Measurements from ENCODE around the gene LUZP2.

The LUZP2 gene

GRCh38 chr11:24598641-24599040 is 101.8 kb downstream of the LUZP2 start:
- TF ChIP-seq CTCF (IDR thresholded peaks at IDR 0.05; ENCODE audit: low read depth, low read length): no peak
- no peak for DNase-seq (ENCODE audit: extremely low read depth, low read depth)

GRCh38 chr11:24609192-24610119 is 112.6 kb downstream of the LUZP2 start:
- DNase-seq (ENCODE audit: extremely low read depth, low read depth): no peak

GRCh38 chr11:24615451-24616160 is 118.8 kb downstream of the LUZP2 start:
- no peak for DNase-seq (ENCODE audit: extremely low read depth, low read depth)
- TF ChIP-seq CTCF (IDR thresholded peaks at IDR 0.05; ENCODE audit: low read depth, low read length): no peak

More at GRCh38 chr11:24609192-24610119, 112.6 kb downstream of the LUZP2 start:
- no peak for TF ChIP-seq CTCF (IDR thresholded peaks at IDR 0.05; ENCODE audit: low read depth, low read length)

GRCh38 chr11:24617856-24618255 is 121.0 kb downstream of the LUZP2 start:
- DNase-seq (ENCODE audit: extremely low read depth, low read depth): no peak
- TF ChIP-seq CTCF (IDR thresholded peaks at IDR 0.05; ENCODE audit: low read depth, low read length): peak; percentile 8

GRCh38 chr11:24619900-24620299 is 123.0 kb downstream of the LUZP2 start:
- no peak for DNase-seq (ENCODE audit: extremely low read depth, low read depth)
- TF ChIP-seq CTCF (IDR thresholded peaks at IDR 0.05; ENCODE audit: low read depth, low read length): no peak

- TF ChIP-seq CTCF (IDR thresholded peaks at IDR 0.05; ENCODE audit: low read depth, low read length): no peak
- DNase-seq (ENCODE audit: extremely low read depth, low read depth): no peak
Measured at GRCh38 chr11:24622262-24622661, 125.4 kb downstream of the LUZP2 start.

- DNase-seq (ENCODE audit: extremely low read depth, low read depth): no peak
- TF ChIP-seq CTCF (IDR thresholded peaks at IDR 0.05; ENCODE audit: low read depth, low read length): no peak
Measured at GRCh38 chr11:24623121-24623520, 126.3 kb downstream of the LUZP2 start.

Measured in AG09319 (cell line).